SK-N-SH (cell line): ENCODE measurements around the gene CCNA1.

Experiments
- CTCF ChIP-seq: fragments of 200-600 bp; sonication (generic); IDR thresholded peaks from 2 replicates; pipeline ENCODE4 v1.6.1; 2017; ENCODE audit warnings: antibody characterized with exemption, mild to moderate bottlenecking, moderate library complexity
- RAD21 ChIP-seq: IDR thresholded peaks from 2 replicates; pipeline ENCODE4 v1.6.1; 2012; ENCODE audit warnings: mild to moderate bottlenecking, low read length
- RCOR1 ChIP-seq: fragments of 150-350 bp; IDR thresholded peaks from 2 replicates; pipeline ENCODE4 v1.6.1; 2017; ENCODE audit warnings: antibody characterized with exemption, low read length
- REST ChIP-seq: IDR thresholded peaks from 2 replicates; pipeline ENCODE4 v1.6.1; 2012; ENCODE audit warnings: mild to moderate bottlenecking, low read depth, low read length, moderate library complexity
- RXRA ChIP-seq: IDR thresholded peaks from 2 replicates; pipeline ENCODE4 v1.4.0; 2012; ENCODE audit warnings: low read depth, mild to moderate bottlenecking, borderline replicate concordance
- ZBTB33 ChIP-seq: IDR thresholded peaks from 2 replicates; pipeline ENCODE4 v1.4.0; 2012; ENCODE audit warnings: low read depth, borderline replicate concordance

- TF ChIP-seq RCOR1: no peak
- no peak for TF ChIP-seq CTCF
- no peak for TF ChIP-seq REST
- no peak for TF ChIP-seq ZBTB33
- TF ChIP-seq RAD21: no peak
- no peak for TF ChIP-seq RXRA
Measured at GRCh38 chr13:36438594-36439483, 6.5 kb downstream of the CCNA1 start.
